ENCODE measurements around the gene CCDC186.

CCDC186 gene

GRCh38 chr10:114087655-114088054 is 86.3 kb downstream of the CCDC186 start:
- no peak for DNase-seq (ENCODE audit: low read depth)
- no peak overlapping the region for H3K4me3 ChIP-seq (replicated peaks; ENCODE audit: low read depth, low read length)
- TF ChIP-seq CTCF (IDR thresholded peaks at IDR 0.05; ENCODE audit: low read length, missing control alignments): no peak

- no peak for TF ChIP-seq CTCF (IDR thresholded peaks at IDR 0.05; ENCODE audit: low read length, missing control alignments)
- DNase-seq (ENCODE audit: low read depth): no peak
- H3K4me3 ChIP-seq (replicated peaks; ENCODE audit: low read depth, low read length): no peak overlapping the region
Measured at GRCh38 chr10:114087255-114087654, 86.7 kb downstream of the CCDC186 start.

GRCh38 chr10:114084215-114084614 is 89.8 kb downstream of the CCDC186 start:
- DNase-seq (ENCODE audit: low read depth): no peak
- no peak for TF ChIP-seq CTCF (IDR thresholded peaks at IDR 0.05; ENCODE audit: low read length, missing control alignments)
- H3K4me3 ChIP-seq (replicated peaks; ENCODE audit: low read depth, low read length): no peak overlapping the region

GRCh38 chr10:114083040-114083439 is 91.0 kb downstream of the CCDC186 start:
- DNase-seq (ENCODE audit: low read depth): no peak
- no peak for TF ChIP-seq CTCF (IDR thresholded peaks at IDR 0.05; ENCODE audit: low read length, missing control alignments)
- H3K4me3 ChIP-seq (replicated peaks; ENCODE audit: low read depth, low read length): no peak overlapping the region

GRCh38 chr10:114081911-114082583 is 92.0 kb downstream of the CCDC186 start:
- no peak for DNase-seq (ENCODE audit: low read depth)
- no peak overlapping the region for H3K4me3 ChIP-seq (replicated peaks; ENCODE audit: low read depth, low read length)
- no peak for TF ChIP-seq CTCF (IDR thresholded peaks at IDR 0.05; ENCODE audit: low read length, missing control alignments)

GRCh38 chr10:114079421-114079820 is 94.6 kb downstream of the CCDC186 start:
- no peak for TF ChIP-seq CTCF (IDR thresholded peaks at IDR 0.05; ENCODE audit: low read length, missing control alignments)
- no peak overlapping the region for H3K4me3 ChIP-seq (replicated peaks; ENCODE audit: low read depth, low read length)
- no peak for DNase-seq (ENCODE audit: low read depth)

- no peak for TF ChIP-seq CTCF (IDR thresholded peaks at IDR 0.05; ENCODE audit: low read length, missing control alignments)
- no peak overlapping the region for H3K4me3 ChIP-seq (replicated peaks; ENCODE audit: low read depth, low read length)
- no peak for DNase-seq (ENCODE audit: low read depth)
Measured at GRCh38 chr10:114078346-114078745, 95.7 kb downstream of the CCDC186 start.
